HepG2 (cell line): ENCODE results near the gene RPS6KA3. TPM values are rescaled to one million over a fixed set of nuclear protein-coding genes. Genes with fewer than 3 reads are reported as not detected.

Experiments
- ATAC-seq: fragments of 200-7000 bp; cut with Tn5 transposase; 3 replicates; pipeline ENCODE4 v1.9.1; 2020; ENCODE audit warnings: mild to moderate bottlenecking, moderate library complexity
- BruUV-seq: library from RNA; stranded (reverse); fragments of 400-500 nt; replicated peaks from 2 replicates; lab custom pipeline; 2021; lab: Mats Ljungman, UMichigan
- CTCF ChIA-PET: fragments of 300-600 bp; formaldehyde crosslinking; extraction: SDS; loops from one replicate; lab custom pipeline; 2021; ENCODE audit warnings: low total read pairs, inconsistent platforms, low intra/inter-chr PET ratio; lab: Yijun Ruan, JAX
- POLR2A ChIA-PET: fragments of 350-600 bp; sonication (Branson Sonifier 250); formaldehyde crosslinking; loops from one replicate; lab custom pipeline; 2020; ENCODE audit warnings: antibody characterized with exemption, inconsistent platforms; lab: Yijun Ruan, JAX
- DNase-seq: peaks from one replicate; pipeline ENCODE4 v3.0.0-alpha.2; 2015; ENCODE audit warnings: low spot score
- FAIRE-seq: peaks from 3 replicates; lab custom pipeline; 2011; peaks lifted over from hg19 to GRCh38; lab: Jason Lieb, UNC
- H2AFZ ChIP-seq: one replicate; pipeline ENCODE4 v1.6.1; 2011; ENCODE audit warnings: low read length, inconsistent platforms
- H3K27ac ChIP-seq: fragments of 300-600 bp; 3 replicates; pipeline ENCODE4 v1.8.0; 2011; ENCODE audit warnings: mixed run types, mild to moderate bottlenecking, mixed read lengths, low read length, inconsistent platforms; ENCODE audit not compliant: insufficient read depth; ENCODE audit errors: extremely low read length
- H3K27me3 ChIP-seq, 2 experiments: fragments of 200-600 bp in 1 of 2; 2 replicates in 1 of 2; 3 replicates in 1 of 2; pipeline versions ENCODE4 v1.6.0 to v1.8.0; 2011; ENCODE audit warnings: low read length in 2 of 2, mild to moderate bottlenecking in 2 of 2, moderate library complexity in 2 of 2, inconsistent platforms in 1 of 2; ENCODE audit not compliant: insufficient read depth in 2 of 2, control insufficient read depth in 1 of 2
- H3K36me3 ChIP-seq, 2 experiments: fragments of 200-600 bp in 1 of 2; replicated peaks in 1 of 2; 2 replicates in 1 of 2; 3 replicates in 1 of 2; pipeline versions ENCODE4 v1.5.1 to v1.8.0; 2011; ENCODE audit warnings: low read length in 2 of 2, inconsistent platforms in 1 of 2; ENCODE audit not compliant: insufficient read depth in 2 of 2, control insufficient read depth in 1 of 2
- H3K4me1 ChIP-seq: 2 replicates; pipeline ENCODE4 v1.5.1; 2012; ENCODE audit warnings: low read length, inconsistent platforms; ENCODE audit not compliant: insufficient read depth
- H3K4me2 ChIP-seq: 2 replicates; pipeline ENCODE4 v1.6.0; 2011; ENCODE audit warnings: low read depth, low read length, inconsistent platforms
- H3K4me3 ChIP-seq, 3 experiments: fragments of 200-600 bp in 1 of 3; sonication (generic), shearing (Covaris generic) in 1 of 3; replicated peaks in 1 of 3; 2 replicates each; pipeline ENCODE4 v1.5.1; 2011 to 2016; ENCODE audit warnings: low read length in 3 of 3, inconsistent platforms in 2 of 3, low read depth in 2 of 3, mild to moderate bottlenecking in 2 of 3, control low read depth in 1 of 3, mixed read lengths in 1 of 3; ENCODE audit not compliant: insufficient read depth in 1 of 3
- H3K79me2 ChIP-seq: one replicate; pipeline ENCODE4 v1.6.1; 2011; ENCODE audit warnings: low read length, inconsistent platforms; ENCODE audit not compliant: insufficient read depth
- H3K9ac ChIP-seq: 2 replicates; pipeline ENCODE4 v1.6.0; 2011; ENCODE audit warnings: mild to moderate bottlenecking, low read depth, low read length, inconsistent platforms; ENCODE audit not compliant: insufficient read depth
- H3K9me3 ChIP-seq: 2 replicates; pipeline ENCODE4 v1.5.1; 2012; ENCODE audit warnings: mild to moderate bottlenecking, low read length
- H4K20me1 ChIP-seq: 2 replicates; pipeline ENCODE4 v1.6.0; 2011; ENCODE audit warnings: inconsistent platforms, mild to moderate bottlenecking, low read length, moderate library complexity; ENCODE audit not compliant: insufficient read depth
- FOXJ3 ChIP-seq: sonication (generic); formaldehyde crosslinking; IDR thresholded peaks from 2 replicates; pipeline ENCODE4 v1.4.0; 2020; ENCODE audit warnings: missing genetic modification reagents, mild to moderate bottlenecking, borderline replicate concordance
- HOXA7 ChIP-seq: sonication (generic); formaldehyde crosslinking; IDR thresholded peaks from 2 replicates; pipeline ENCODE4 v1.8.1; 2022; ENCODE audit warnings: mild to moderate bottlenecking, missing genetic modification reagents, moderate library complexity
- PHF21A ChIP-seq: sonication (generic); formaldehyde crosslinking; IDR thresholded peaks from 2 replicates; pipeline ENCODE4 v1.5.0; 2020; ENCODE audit warnings: mild to moderate bottlenecking, missing genetic modification reagents
- SAFB2 ChIP-seq: sonication (generic); formaldehyde crosslinking; IDR thresholded peaks from 2 replicates; pipeline ENCODE4 v1.5.1; 2020; ENCODE audit warnings: missing genetic modification reagents, low read depth, mild to moderate bottlenecking, borderline replicate concordance
- SKI ChIP-seq: fragments of 450-650 bp; IDR thresholded peaks from one replicate; pipeline ENCODE4 v1.6.1; 2018; ENCODE audit warnings: mild to moderate bottlenecking; ENCODE audit not compliant: partially characterized antibody
- SP2 ChIP-seq: sonication (generic); formaldehyde crosslinking; IDR thresholded peaks from 2 replicates; pipeline ENCODE4 v1.5.1; 2020; ENCODE audit warnings: mild to moderate bottlenecking, missing genetic modification reagents
- ZNF142 ChIP-seq: sonication (generic); formaldehyde crosslinking; IDR thresholded peaks from 2 replicates; pipeline ENCODE4 v1.4.0; 2020; ENCODE audit warnings: missing genetic modification reagents
- ZNF18 ChIP-seq: sonication (generic); formaldehyde crosslinking; IDR thresholded peaks from 2 replicates; pipeline ENCODE4 v1.8.0; 2022; ENCODE audit warnings: mild to moderate bottlenecking, missing genetic modification reagents; ENCODE audit not compliant: insufficient replicate concordance
- WGBS: methylation state at CpG from one replicate; pipeline ENCODE4 v1.1.6; 2017; ENCODE audit warnings: low lambda C conversion rate; 5-methylcytosine and 5-hydroxymethylcytosine counted together
- in situ Hi-C: cut with HindIII; loops from 2 replicates; pipeline ENCODE4 v1.10.0; 2017; ENCODE audit warnings: low pct_unique_long_range_greater_than_20kb; ENCODE audit not compliant: extremely low pct_ligation_motif_present
- intact Hi-C: fragments of 100-400 bp; cut with micrococcal nuclease; formaldehyde crosslinking; loops from one replicate; pipeline ENCODE4 v1.10.0; 2022; ENCODE audit not compliant: unreplicated experiment
- polyA plus RNA-seq, 8 experiments: library from polyadenylated mRNA; depleted of rRNA in 3 of 8; stranded (reverse) in 7 of 8; unstranded in 1 of 8; fragments of >200 nt; fragmentation: Illumina TruSeq in 4 of 8; extraction: Trizol in 4 of 8; gene quantifications; 2 replicates each; pipeline versions ENCODE4 v1.2.1 to v1.2.3, GENCODE V29; 2011 to 2016; ENCODE audit warnings: low read depth in 4 of 8, missing spikeins in 1 of 8, mixed read lengths in 1 of 8; ENCODE audit not compliant: insufficient read depth in 1 of 8
- total RNA-seq, 5 experiments: library from RNA; depleted of rRNA; stranded (reverse); fragments of >200 nt; fragmentation: Illumina TruSeq; extraction: Trizol; gene quantifications; 2 replicates each; pipeline ENCODE4 v1.2.3, GENCODE V29; 2016; ENCODE audit warnings: low read depth in 1 of 5
- TF ChIP-seq, protein P1 (sequence below): sonication (generic); formaldehyde crosslinking; IDR thresholded peaks from 2 replicates; pipeline ENCODE4 v1.5.1; 2020; ENCODE audit warnings: mild to moderate bottlenecking, missing genetic modification reagents, moderate library complexity

Gene RPS6KA3
- total and polyA plus RNA-seq, 2 of the 13 experiments (the other 11 are each of a cell fraction or from before 2014, with no cell fraction given): 314 to 357 TPM

DNA sequence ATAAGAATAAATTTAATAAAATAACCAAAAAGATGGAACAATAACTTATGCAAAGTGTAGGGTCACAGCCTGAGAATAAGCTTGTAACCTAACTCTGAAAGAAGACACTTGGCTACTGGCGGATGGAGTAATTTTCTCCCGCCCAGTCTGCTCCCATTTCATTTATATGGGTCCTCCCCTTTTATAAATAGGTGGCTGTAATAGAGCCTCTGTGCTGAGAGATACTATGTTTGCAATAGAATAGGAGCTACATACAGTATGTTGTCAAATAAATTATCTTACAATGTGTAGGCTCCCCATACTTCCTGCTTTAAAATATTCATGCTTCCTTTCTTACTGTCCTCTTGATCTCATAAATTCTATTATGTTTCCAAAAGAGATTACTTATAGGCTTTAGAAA, 28.2 kb upstream of the RPS6KA3 start:
- Histone ChIP-seq H4K20me1 (no peaks in the 10 kb centered on the region), H3K36me3 (no peaks in the 10 kb centered on the region), H3K27me3 (no peaks in the 10 kb centered on the region), H3K9ac (no peak overlapping the region), H2AFZ (no peak overlapping the region), H3K4me2 (no peak overlapping the region), H3K79me2 (no peaks in the 10 kb centered on the region), H3K4me3 (no peak overlapping the region), H3K27ac (no peak overlapping the region), H3K4me1 (no peaks in the 10 kb centered on the region), H3K9me3 (peaks cover 5% of the 10 kb centered on the region; the same call in 1 of the 2 replicates)
- DNase-seq: no peak
- no peak for ATAC-seq
- BruUV-seq: no TSS peak
- ChIA-PET CTCF (no interaction called here), POLR2A (no interaction called here)
- in situ Hi-C loops (no loop called here), intact Hi-C loops (no loop called here)
- FAIRE-seq: no peak
- 92% methylated on average over 2 of the region's 2 CpGs for WGBS
- TF ChIP-seq, protein P1, sequence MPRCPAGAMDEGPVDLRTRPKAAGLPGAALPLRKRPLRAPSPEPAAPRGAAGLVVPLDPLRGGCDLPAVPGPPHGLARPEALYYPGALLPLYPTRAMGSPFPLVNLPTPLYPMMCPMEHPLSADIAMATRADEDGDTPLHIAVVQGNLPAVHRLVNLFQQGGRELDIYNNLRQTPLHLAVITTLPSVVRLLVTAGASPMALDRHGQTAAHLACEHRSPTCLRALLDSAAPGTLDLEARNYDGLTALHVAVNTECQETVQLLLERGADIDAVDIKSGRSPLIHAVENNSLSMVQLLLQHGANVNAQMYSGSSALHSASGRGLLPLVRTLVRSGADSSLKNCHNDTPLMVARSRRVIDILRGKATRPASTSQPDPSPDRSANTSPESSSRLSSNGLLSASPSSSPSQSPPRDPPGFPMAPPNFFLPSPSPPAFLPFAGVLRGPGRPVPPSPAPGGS (CRISPR knock-in tag): no peak

DNA sequence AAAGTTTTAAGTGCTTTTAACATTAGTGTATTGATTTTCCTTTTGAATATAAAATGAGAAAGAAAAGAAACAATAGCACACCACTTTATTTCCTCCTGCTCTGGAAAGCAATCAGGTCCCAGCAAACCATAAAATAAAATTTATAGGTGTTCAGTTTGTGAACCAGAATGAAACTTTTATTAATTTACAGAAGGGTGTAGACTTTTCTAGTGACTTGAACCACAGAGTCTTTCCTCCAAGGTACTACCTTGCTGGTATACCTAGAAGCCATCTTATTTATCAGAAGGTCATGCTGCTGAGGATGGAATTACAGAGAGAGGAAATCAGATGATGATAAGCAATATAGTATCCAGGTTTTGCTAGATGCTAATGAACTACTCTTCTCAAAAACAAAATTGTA, 27.6 kb upstream of the RPS6KA3 start:
- TF ChIP-seq SKI (no peak), HOXA7 (CRISPR knock-in tag) (no peak), SP2 (CRISPR knock-in tag) (no peak), FOXJ3 (CRISPR knock-in tag) (no peak), ZNF142 (CRISPR knock-in tag) (no peak), SAFB2 (CRISPR knock-in tag) (no peak), PHF21A (CRISPR knock-in tag) (no peak), ZNF18 (no peak)
- no peaks in the 10 kb centered on the region for H3K36me3 ChIP-seq
- H3K4me1 ChIP-seq: no peaks in the 10 kb centered on the region
- DNase-seq (no peak), FAIRE-seq (no peak), ATAC-seq (no peak)
- no peak overlapping the region for H3K27ac ChIP-seq
- peaks cover 5% of the 10 kb centered on the region; the same call in 1 of the 2 replicates for H3K9me3 ChIP-seq
- in situ Hi-C loops (no loop called here), intact Hi-C loops (no loop called here)
- H3K9ac ChIP-seq: no peak overlapping the region
- H3K27me3 ChIP-seq: no peaks in the 10 kb centered on the region
- no TSS peak for BruUV-seq
- H4K20me1 ChIP-seq: no peaks in the 10 kb centered on the region
- H3K4me2 ChIP-seq: no peak overlapping the region
- no peaks in the 10 kb centered on the region for H3K79me2 ChIP-seq
- CTCF ChIA-PET: no interaction called here
- no peak overlapping the region for H3K4me3 ChIP-seq
- H2AFZ ChIP-seq: no peak overlapping the region
- POLR2A ChIA-PET: no interaction called here
